Epithelial cell of esophagus (primary cell): ENCODE data around the gene SPHK2.

ENCODE experiments used
- DNase-seq: peaks from one replicate; pipeline ENCODE4 v3.0.0; 2010; ENCODE audit warnings: low read depth
- H3K4me3 ChIP-seq: 2 replicates; pipeline ENCODE4 v1.5.1; 2011; ENCODE audit warnings: mild to moderate bottlenecking, low read length, control low read depth
- TF ChIP-seq, protein P1 (sequence below): IDR thresholded peaks from 2 replicates; pipeline ENCODE4 v1.5.1; 2011; ENCODE audit warnings: low read depth, mild to moderate bottlenecking, low read length, control low read depth, inconsistent platforms; ENCODE audit not compliant: insufficient read depth; ENCODE audit errors: missing control alignments

Gene SPHK2

DNA sequence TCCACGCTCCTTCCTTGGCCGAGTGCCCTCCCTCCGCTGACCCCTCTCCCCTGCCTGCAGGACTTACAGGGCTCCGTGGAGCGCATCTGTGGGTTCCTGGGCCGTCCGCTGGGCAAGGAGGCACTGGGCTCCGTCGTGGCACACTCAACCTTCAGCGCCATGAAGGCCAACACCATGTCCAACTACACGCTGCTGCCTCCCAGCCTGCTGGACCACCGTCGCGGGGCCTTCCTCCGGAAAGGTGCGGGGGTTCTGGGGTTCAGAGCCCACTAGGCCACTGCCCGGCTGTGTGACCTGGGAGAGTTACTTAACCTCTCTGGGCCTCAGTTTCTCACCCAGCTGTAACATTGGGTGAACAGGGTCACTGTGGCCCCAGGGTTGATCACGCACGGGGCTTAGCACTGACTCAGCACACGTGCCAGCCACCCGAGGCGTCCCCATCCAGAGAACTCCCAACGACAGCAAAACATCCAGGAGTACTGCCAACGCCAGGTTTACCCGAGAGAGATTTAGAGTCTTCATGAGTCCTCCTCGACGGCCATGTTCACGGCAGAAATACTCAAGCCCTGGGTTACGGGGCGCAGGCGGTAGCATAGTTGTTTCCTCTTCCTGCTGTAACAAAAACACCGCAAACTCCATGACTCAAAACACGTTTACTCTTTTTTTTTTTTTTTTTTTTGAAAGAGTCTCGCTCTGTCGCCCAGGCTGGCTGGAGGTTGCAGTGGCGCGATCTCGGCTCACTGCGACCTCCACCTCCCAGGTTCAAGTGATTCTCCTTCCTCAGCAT lies 22.4 kb upstream of the SPHK2 start:
- TF ChIP-seq, protein P1, sequence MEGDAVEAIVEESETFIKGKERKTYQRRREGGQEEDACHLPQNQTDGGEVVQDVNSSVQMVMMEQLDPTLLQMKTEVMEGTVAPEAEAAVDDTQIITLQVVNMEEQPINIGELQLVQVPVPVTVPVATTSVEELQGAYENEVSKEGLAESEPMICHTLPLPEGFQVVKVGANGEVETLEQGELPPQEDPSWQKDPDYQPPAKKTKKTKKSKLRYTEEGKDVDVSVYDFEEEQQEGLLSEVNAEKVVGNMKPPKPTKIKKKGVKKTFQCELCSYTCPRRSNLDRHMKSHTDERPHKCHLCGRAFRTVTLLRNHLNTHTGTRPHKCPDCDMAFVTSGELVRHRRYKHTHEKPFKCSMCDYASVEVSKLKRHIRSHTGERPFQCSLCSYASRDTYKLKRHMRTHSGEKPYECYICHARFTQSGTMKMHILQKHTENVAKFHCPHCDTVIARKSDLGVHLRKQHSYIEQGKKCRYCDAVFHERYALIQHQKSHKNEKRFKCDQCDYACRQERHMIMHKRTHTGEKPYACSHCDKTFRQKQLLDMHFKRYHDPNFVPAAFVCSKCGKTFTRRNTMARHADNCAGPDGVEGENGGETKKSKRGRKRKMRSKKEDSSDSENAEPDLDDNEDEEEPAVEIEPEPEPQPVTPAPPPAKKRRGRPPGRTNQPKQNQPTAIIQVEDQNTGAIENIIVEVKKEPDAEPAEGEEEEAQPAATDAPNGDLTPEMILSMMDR: no peak
- no peak overlapping the region for H3K4me3 ChIP-seq
- DNase-seq: no peak

DNA sequence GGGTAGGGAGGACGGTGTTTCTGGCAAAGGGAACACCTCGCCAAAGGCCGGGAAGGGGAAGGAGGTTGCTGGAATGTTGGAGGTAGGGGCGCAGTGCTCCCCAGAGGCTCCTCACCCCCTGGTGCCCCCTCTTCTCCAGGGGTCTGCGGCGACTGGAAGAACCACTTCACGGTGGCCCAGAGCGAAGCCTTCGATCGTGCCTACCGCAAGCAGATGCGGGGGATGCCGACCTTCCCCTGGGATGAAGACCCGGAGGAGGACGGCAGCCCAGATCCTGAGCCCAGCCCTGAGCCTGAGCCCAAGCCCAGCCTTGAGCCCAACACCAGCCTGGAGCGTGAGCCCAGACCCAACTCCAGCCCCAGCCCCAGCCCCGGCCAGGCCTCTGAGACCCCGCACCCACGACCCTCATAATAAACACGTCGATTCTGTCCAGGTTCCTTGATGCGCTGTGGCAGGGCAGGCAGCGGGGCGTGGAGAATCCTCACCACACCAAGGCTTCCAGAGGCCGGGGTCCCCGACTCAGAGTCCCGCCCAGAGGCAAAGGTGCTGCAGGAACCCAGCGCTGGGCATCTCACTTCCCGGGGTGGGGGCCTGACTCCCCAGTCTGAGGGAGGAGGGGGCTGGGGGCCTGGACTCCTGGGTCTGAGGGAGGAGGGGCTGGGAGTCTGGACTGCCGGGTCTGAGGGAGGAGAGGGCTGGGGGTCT lies 20.2 kb upstream of the SPHK2 start:
- no peak for DNase-seq
- H3K4me3 ChIP-seq: no peak overlapping the region
- TF ChIP-seq, protein P1: no peak

GRCh38 chr19:48600679-48601417 lies 18.5 kb upstream of the SPHK2 start:
- DNase-seq: no peak
- TF ChIP-seq, protein P1: no peak

GRCh38 chr19:48603001-48603400 lies 16.3 kb upstream of the SPHK2 start:
- H3K4me3 ChIP-seq: no peak overlapping the region
- TF ChIP-seq, protein P1: no peak
- DNase-seq: no peak

More at GRCh38 chr19:48600679-48601417, 18.5 kb upstream of the SPHK2 start:
- H3K4me3 ChIP-seq: no peak overlapping the region

DNA sequence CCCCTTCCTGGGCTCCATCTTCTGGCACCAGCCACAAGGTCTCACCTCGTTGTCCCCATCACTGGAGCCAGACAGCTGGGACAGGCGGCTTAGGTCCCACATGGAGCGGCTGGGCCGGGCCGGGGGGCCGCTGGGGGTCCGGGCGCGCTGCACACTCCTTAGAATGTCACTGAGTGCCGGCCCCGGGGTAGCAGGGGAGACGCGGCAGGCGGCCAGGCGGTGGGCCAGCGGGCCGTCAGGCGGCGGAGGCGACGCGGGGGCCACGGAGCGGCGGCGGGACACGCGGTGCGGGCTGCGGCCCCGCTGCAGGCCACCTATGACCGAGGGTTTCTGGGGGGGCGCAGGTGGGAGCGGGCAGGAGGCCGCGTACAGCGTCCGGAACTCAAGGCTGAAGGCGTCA lies 15.9 kb upstream of the SPHK2 start:
- DNase-seq: no peak
- TF ChIP-seq, protein P1: no peak
- H3K4me3 ChIP-seq: no peak overlapping the region

DNA sequence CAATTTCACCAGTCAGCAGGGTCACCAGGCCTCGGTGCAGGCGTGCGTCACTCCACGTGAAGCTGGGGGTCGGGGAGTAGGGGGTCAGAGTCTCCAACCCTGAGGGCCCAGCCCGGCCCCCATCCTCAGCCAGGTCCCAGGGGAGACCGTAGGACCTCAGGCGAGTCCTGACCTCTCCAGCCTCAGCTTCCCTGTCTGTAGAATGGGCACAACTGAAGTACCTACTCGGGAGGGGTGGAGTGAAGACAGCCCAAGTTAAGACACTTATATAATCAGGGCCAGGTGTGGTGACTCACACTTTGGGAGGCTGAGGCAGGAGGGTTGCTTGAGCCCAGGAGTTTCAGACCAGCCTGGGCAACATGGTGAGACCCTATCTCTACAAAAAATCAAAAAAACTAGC lies 15.5 kb upstream of the SPHK2 start:
- H3K4me3 ChIP-seq: no peak overlapping the region
- TF ChIP-seq, protein P1: no peak
- DNase-seq: no peak
